Colonic mucosa (tissue), 4 donors: ENCODE data around the gene USP34. TPM values are rescaled to one million over a fixed set of nuclear protein-coding genes. Genes with fewer than 3 reads are reported as not detected.

Experiments used
- DNase-seq: peaks from one replicate; pipeline ENCODE4 v3.0.0-alpha.2; 2020
- H3K27ac ChIP-seq: fragments of 200-600 bp; one replicate; pipeline ENCODE4 v1.8.0; 2021
- H3K27me3 ChIP-seq: fragments of 200-600 bp; one replicate; pipeline ENCODE4 v1.8.0; 2021
- H3K36me3 ChIP-seq: fragments of 200-600 bp; one replicate; pipeline ENCODE4 v1.8.0; 2021
- H3K4me1 ChIP-seq: fragments of 200-600 bp; one replicate; pipeline ENCODE4 v1.8.0; 2021; ENCODE audit warnings: mild to moderate bottlenecking
- H3K4me3 ChIP-seq: fragments of 200-600 bp; one replicate; pipeline ENCODE4 v1.8.0; 2021
- H3K9ac ChIP-seq, 2 donors: one replicate each; pipeline ENCODE4 v1.7.0; 2013; ENCODE audit warnings: control low read depth in 2 of 2, low read depth in 2 of 2, low read length in 2 of 2
- H3K9me3 ChIP-seq: fragments of 200-600 bp; one replicate; pipeline ENCODE4 v1.8.0; 2021
- CTCF ChIP-seq: fragments of 200-600 bp; IDR thresholded peaks from one replicate; pipeline ENCODE4 v1.8.0; 2022; ENCODE audit warnings: antibody characterized with exemption, mild to moderate bottlenecking
- intact Hi-C: fragments of 100-400 bp; cut with DNase I; formaldehyde crosslinking; loops from one replicate; pipeline ENCODE4 v1.14.1; 2022
- total RNA-seq, 2 donors: library from RNA; stranded (reverse); fragmentation: NEBNext Ultra II Directional in 1 of 2; extraction: Animal tissue kit (Norgen Biotek cat#: 25700) in 1 of 2; gene quantifications; one replicate each; pipeline ENCODE4 v1.2.1, GENCODE V29; 2021
- donor health status: healthy.
- donor health status: DM: no; HTN: no; CAD: no.
- donor health status: DM: no; HTN: no; CAD: no.

USP34 gene
- total RNA-seq, 2 donors from 2014 or later: 70.8 to 76.3 TPM

- TF ChIP-seq CTCF: no peak
- Histone ChIP-seq H3K9ac (peak overlapping the region; percentile 94 to 97), H3K27ac (peak overlapping the region; percentile 98), H3K4me3 (peak overlapping the region; percentile 89), H3K4me1 (peaks cover 15% of the 10 kb centered on the region), H3K27me3 (no peaks in the 10 kb centered on the region), H3K36me3 (no peaks in the 10 kb centered on the region), H3K9me3 (no peaks in the 10 kb centered on the region)
- intact Hi-C loops: no loop called here
- DNase-seq: peak; percentile 94
These were observed 293.8 kb downstream of the USP34 start for GRCh38 chr2:61176755-61177726.

GRCh38 chr2:61175036-61175435 is 295.9 kb downstream of the USP34 start:
- H3K27ac ChIP-seq: no peak overlapping the region
- H3K4me3 ChIP-seq: no peak overlapping the region
- H3K9me3 ChIP-seq: no peaks in the 10 kb centered on the region
- no peak for TF ChIP-seq CTCF
- no peak for DNase-seq
- H3K36me3 ChIP-seq: no peaks in the 10 kb centered on the region
- no peak overlapping the region for H3K9ac ChIP-seq
- no peaks in the 10 kb centered on the region for H3K27me3 ChIP-seq
- H3K4me1 ChIP-seq: peaks cover 14% of the 10 kb centered on the region
- intact Hi-C loops: no loop called here

- H3K9ac ChIP-seq: no peak overlapping the region
- no peak for DNase-seq
- H3K27me3 ChIP-seq: no peaks in the 10 kb centered on the region
- no peaks in the 10 kb centered on the region for H3K4me1 ChIP-seq
- H3K27ac ChIP-seq: no peak overlapping the region
- TF ChIP-seq CTCF: no peak
- no peaks in the 10 kb centered on the region for H3K9me3 ChIP-seq
- no peaks in the 10 kb centered on the region for H3K36me3 ChIP-seq
- intact Hi-C loops: no loop called here
- H3K4me3 ChIP-seq: no peak overlapping the region
These were observed 297.8 kb downstream of the USP34 start for GRCh38 chr2:61173116-61173515.

- H3K9me3 ChIP-seq: no peaks in the 10 kb centered on the region
- no peak overlapping the region for H3K9ac ChIP-seq
- H3K27ac ChIP-seq: no peak overlapping the region
- TF ChIP-seq CTCF: no peak
- no peaks in the 10 kb centered on the region for H3K36me3 ChIP-seq
- no peaks in the 10 kb centered on the region for H3K4me1 ChIP-seq
- H3K4me3 ChIP-seq: no peak overlapping the region
- no peak for DNase-seq
- H3K27me3 ChIP-seq: no peaks in the 10 kb centered on the region
- intact Hi-C loops: no loop called here
These were observed 298.2 kb downstream of the USP34 start for GRCh38 chr2:61172671-61173070.

- no peak overlapping the region for H3K4me3 ChIP-seq
- no peak for TF ChIP-seq CTCF
- intact Hi-C loops: no loop called here
- no peak overlapping the region for H3K9ac ChIP-seq
- no peaks in the 10 kb centered on the region for H3K9me3 ChIP-seq
- H3K27me3 ChIP-seq: no peaks in the 10 kb centered on the region
- no peaks in the 10 kb centered on the region for H3K4me1 ChIP-seq
- no peak for DNase-seq
- H3K27ac ChIP-seq: no peak overlapping the region
- no peaks in the 10 kb centered on the region for H3K36me3 ChIP-seq
These were observed 303.3 kb downstream of the USP34 start for GRCh38 chr2:61167579-61167978.
